GM19395 (cell line): ENCODE results near the gene SEC16A.

Experiments used
- ATAC-seq: cut with Tn5 transposase; IDR thresholded peaks from one replicate; pipeline ENCODE4 v1.9.1; 2021; ENCODE audit warnings: mild to moderate bottlenecking, moderate library complexity; ENCODE audit not compliant: unreplicated experiment

SEC16A gene

GRCh38 chr9:136465500-136466154 lies 17.2 kb downstream of the SEC16A start:
- ATAC-seq: no peak

- ATAC-seq: no peak
These were observed 18.6 kb downstream of the SEC16A start for GRCh38 chr9:136464241-136464640.

- ATAC-seq: no peak
These were observed 19.3 kb downstream of the SEC16A start for GRCh38 chr9:136463578-136463977.

GRCh38 chr9:136462664-136463063 lies 20.2 kb downstream of the SEC16A start:
- ATAC-seq: no peak

- no peak for ATAC-seq
These were observed 22.0 kb downstream of the SEC16A start for GRCh38 chr9:136460772-136461325.

GRCh38 chr9:136459425-136459824 lies 23.4 kb downstream of the SEC16A start:
- no peak for ATAC-seq

GRCh38 chr9:136457326-136457725 lies 25.5 kb downstream of the SEC16A start:
- no peak for ATAC-seq

- no peak for ATAC-seq
These were observed 26.6 kb downstream of the SEC16A start for GRCh38 chr9:136456258-136456657.

GRCh38 chr9:136455043-136456002 lies 27.5 kb downstream of the SEC16A start:
- no peak for ATAC-seq

- ATAC-seq: no peak
These were observed 28.6 kb downstream of the SEC16A start for GRCh38 chr9:136454026-136454796.

GRCh38 chr9:136453326-136453725 lies 29.5 kb downstream of the SEC16A start:
- ATAC-seq: no peak

GRCh38 chr9:136451221-136451877 lies 31.5 kb downstream of the SEC16A start:
- no peak for ATAC-seq

- ATAC-seq: no peak
These were observed 34.2 kb downstream of the SEC16A start for GRCh38 chr9:136448655-136449054.

GRCh38 chr9:136447173-136447778 lies 35.6 kb downstream of the SEC16A start:
- ATAC-seq: no peak

- no peak for ATAC-seq
These were observed 37.0 kb downstream of the SEC16A start for GRCh38 chr9:136445799-136446198.

GRCh38 chr9:136444102-136444501 lies 38.7 kb downstream of the SEC16A start:
- no peak for ATAC-seq

- no peak for ATAC-seq
These were observed 39.2 kb downstream of the SEC16A start for GRCh38 chr9:136443687-136444086.

- no peak for ATAC-seq
These were observed 39.8 kb downstream of the SEC16A start for GRCh38 chr9:136443087-136443486.

- no peak for ATAC-seq
These were observed 40.6 kb downstream of the SEC16A start for GRCh38 chr9:136442265-136442664.

GRCh38 chr9:136441681-136442245 lies 41.1 kb downstream of the SEC16A start:
- no peak for ATAC-seq
